Mammary epithelial cell (primary cell): Measurements from ENCODE around the gene GNA15.

Experiments used
- EZH2 ChIP-seq: IDR thresholded peaks from 2 replicates; pipeline ENCODE4 v1.6.1; 2012; ENCODE audit warnings: low read length, inconsistent platforms, borderline replicate concordance
- TF ChIP-seq, protein P1 (sequence below), 2 donors: IDR thresholded peaks in 1 of 2; conservative IDR thresholded peaks in 1 of 2; 2 replicates each; pipeline ENCODE4 v1.5.1; 2011 to 2012; ENCODE audit warnings: inconsistent platforms in 2 of 2, low read length in 2 of 2, mild to moderate bottlenecking in 2 of 2, control low read depth in 1 of 2, low read depth in 1 of 2; ENCODE audit not compliant: insufficient read depth in 1 of 2; ENCODE audit errors: extremely low read depth in 1 of 2

DNA sequence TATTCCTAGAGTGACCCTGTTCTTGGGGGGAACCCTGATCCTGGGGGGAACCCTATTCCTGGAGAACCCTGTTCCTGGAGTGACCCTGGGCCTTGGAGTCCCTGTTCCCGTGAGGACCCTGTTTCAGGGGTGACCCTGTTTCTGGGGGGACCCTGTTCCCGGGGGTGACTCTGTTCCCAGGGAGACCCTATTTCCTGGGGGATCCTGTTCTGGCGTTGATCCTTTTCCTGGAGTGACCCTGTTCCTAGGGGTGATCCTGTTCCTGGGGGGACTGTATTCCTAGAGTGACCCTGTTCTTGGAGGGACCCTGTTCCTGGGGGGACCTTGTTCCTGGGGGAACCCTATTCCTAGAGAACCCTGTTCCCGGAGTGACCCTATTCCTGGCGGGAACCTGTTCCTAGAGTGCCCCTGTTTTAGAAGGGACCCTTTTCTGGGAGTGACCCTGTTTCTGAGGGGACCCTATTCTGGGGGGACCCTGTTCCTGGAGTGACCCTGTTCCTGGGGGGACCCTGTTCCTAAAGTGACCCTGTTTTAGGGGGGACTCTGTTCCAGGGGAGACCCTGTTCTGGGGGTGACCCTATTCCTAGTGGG lies 15.0 kb downstream of the GNA15 start:
- TF ChIP-seq, protein P1, sequence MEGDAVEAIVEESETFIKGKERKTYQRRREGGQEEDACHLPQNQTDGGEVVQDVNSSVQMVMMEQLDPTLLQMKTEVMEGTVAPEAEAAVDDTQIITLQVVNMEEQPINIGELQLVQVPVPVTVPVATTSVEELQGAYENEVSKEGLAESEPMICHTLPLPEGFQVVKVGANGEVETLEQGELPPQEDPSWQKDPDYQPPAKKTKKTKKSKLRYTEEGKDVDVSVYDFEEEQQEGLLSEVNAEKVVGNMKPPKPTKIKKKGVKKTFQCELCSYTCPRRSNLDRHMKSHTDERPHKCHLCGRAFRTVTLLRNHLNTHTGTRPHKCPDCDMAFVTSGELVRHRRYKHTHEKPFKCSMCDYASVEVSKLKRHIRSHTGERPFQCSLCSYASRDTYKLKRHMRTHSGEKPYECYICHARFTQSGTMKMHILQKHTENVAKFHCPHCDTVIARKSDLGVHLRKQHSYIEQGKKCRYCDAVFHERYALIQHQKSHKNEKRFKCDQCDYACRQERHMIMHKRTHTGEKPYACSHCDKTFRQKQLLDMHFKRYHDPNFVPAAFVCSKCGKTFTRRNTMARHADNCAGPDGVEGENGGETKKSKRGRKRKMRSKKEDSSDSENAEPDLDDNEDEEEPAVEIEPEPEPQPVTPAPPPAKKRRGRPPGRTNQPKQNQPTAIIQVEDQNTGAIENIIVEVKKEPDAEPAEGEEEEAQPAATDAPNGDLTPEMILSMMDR (conservative IDR thresholded peaks at IDR 0.05 in 1 of 2, IDR thresholded peaks at IDR 0.05 in 1 of 2; ENCODE audit: extremely low read depth in 1 of 2, insufficient read depth in 1 of 2, low read depth in 1 of 2, low read length in 2 of 2), result no peak
- TF ChIP-seq EZH2, result no peak
